Measurements from ENCODE around the gene WDR70. TPM values are rescaled to one million over a fixed set of nuclear protein-coding genes. Genes with fewer than 3 reads are reported as not detected.
A peak's percentile ranks its signal among the peaks of the same experiment; 100 is the strongest.

WDR70 gene
- polyA plus RNA-seq, 1 of the 3 experiments (the other 2 are of a cell fraction): 14.2 TPM

DNA sequence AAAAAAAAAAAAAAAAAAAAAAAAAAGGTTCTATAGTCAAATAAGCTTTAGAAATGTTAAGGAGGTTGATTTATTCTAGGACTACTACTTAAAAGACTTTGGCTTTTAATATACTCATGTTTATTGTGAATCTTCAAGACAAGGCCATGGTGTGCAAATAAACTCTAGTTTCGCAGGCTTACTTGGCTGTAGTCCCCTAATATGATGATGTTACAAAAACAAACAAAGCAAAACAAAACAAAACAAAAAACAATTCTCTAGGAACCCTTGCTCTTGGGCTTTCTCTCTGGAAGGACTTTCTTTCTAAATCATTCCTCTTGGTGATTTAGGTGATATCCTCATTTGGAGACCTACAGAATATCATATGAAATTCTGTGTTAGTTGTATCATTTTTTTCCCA lies 288.7 kb downstream of the WDR70 start:
- H3K36me3 ChIP-seq (replicated peaks in 1 of 2; ENCODE audit: control insufficient read depth in 1 of 2, insufficient read depth in 2 of 2, low read length in 1 of 2): no peaks in the 10 kb centered on the region
- no peaks in the 10 kb centered on the region for H3K9me2 ChIP-seq
- peaks cover 0 to 22% of the 10 kb centered on the region in 2 experiments for H3K4me1 ChIP-seq (ENCODE audit: control insufficient read depth in 1 of 2, insufficient read depth in 2 of 2, low read depth in 1 of 2, low read length in 1 of 2)
- no peak for TF ChIP-seq YY1 (IDR thresholded peaks at IDR 0.05; ENCODE audit: low read depth)
- no peak for TF ChIP-seq NRF1 (IDR thresholded peaks at IDR 0.05; ENCODE audit: low read depth, low read length)
- no peak for TF ChIP-seq MEF2A (IDR thresholded peaks at IDR 0.05; ENCODE audit: borderline replicate concordance, low read depth)
- TF ChIP-seq, protein P1, sequence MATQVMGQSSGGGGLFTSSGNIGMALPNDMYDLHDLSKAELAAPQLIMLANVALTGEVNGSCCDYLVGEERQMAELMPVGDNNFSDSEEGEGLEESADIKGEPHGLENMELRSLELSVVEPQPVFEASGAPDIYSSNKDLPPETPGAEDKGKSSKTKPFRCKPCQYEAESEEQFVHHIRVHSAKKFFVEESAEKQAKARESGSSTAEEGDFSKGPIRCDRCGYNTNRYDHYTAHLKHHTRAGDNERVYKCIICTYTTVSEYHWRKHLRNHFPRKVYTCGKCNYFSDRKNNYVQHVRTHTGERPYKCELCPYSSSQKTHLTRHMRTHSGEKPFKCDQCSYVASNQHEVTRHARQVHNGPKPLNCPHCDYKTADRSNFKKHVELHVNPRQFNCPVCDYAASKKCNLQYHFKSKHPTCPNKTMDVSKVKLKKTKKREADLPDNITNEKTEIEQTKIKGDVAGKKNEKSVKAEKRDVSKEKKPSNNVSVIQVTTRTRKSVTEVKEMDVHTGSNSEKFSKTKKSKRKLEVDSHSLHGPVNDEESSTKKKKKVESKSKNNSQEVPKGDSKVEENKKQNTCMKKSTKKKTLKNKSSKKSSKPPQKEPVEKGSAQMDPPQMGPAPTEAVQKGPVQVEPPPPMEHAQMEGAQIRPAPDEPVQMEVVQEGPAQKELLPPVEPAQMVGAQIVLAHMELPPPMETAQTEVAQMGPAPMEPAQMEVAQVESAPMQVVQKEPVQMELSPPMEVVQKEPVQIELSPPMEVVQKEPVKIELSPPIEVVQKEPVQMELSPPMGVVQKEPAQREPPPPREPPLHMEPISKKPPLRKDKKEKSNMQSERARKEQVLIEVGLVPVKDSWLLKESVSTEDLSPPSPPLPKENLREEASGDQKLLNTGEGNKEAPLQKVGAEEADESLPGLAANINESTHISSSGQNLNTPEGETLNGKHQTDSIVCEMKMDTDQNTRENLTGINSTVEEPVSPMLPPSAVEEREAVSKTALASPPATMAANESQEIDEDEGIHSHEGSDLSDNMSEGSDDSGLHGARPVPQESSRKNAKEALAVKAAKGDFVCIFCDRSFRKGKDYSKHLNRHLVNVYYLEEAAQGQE (IDR thresholded peaks at IDR 0.05; ENCODE audit: low read depth, low read length): no peak
- TF ChIP-seq, protein P2, sequence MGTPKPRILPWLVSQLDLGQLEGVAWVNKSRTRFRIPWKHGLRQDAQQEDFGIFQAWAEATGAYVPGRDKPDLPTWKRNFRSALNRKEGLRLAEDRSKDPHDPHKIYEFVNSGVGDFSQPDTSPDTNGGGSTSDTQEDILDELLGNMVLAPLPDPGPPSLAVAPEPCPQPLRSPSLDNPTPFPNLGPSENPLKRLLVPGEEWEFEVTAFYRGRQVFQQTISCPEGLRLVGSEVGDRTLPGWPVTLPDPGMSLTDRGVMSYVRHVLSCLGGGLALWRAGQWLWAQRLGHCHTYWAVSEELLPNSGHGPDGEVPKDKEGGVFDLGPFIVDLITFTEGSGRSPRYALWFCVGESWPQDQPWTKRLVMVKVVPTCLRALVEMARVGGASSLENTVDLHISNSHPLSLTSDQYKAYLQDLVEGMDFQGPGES (IDR thresholded peaks at IDR 0.05; ENCODE audit: low read depth, low read length): no peak
- TF ChIP-seq, protein P3, sequence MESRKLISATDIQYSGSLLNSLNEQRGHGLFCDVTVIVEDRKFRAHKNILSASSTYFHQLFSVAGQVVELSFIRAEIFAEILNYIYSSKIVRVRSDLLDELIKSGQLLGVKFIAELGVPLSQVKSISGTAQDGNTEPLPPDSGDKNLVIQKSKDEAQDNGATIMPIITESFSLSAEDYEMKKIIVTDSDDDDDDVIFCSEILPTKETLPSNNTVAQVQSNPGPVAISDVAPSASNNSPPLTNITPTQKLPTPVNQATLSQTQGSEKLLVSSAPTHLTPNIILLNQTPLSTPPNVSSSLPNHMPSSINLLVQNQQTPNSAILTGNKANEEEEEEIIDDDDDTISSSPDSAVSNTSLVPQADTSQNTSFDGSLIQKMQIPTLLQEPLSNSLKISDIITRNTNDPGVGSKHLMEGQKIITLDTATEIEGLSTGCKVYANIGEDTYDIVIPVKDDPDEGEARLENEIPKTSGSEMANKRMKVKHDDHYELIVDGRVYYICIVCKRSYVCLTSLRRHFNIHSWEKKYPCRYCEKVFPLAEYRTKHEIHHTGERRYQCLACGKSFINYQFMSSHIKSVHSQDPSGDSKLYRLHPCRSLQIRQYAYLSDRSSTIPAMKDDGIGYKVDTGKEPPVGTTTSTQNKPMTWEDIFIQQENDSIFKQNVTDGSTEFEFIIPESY (IDR thresholded peaks at IDR 0.05; ENCODE audit: borderline replicate concordance, low read depth): no peak
- TF ChIP-seq EP300 (IDR thresholded peaks at IDR 0.05; ENCODE audit: borderline replicate concordance in 1 of 2, low read depth in 1 of 2, low read length in 1 of 2): no peak
- TF ChIP-seq ELF1 (IDR thresholded peaks at IDR 0.05): no peak
- no peak for TF ChIP-seq GATA2 (CRISPR knock-in tag; IDR thresholded peaks at IDR 0.05)
- no peak for TF ChIP-seq TAF1 (IDR thresholded peaks at IDR 0.05; ENCODE audit: borderline replicate concordance, low read depth, low read length)
- no peak for TF ChIP-seq JUND (IDR thresholded peaks at IDR 0.05)
- TF ChIP-seq, protein P4, sequence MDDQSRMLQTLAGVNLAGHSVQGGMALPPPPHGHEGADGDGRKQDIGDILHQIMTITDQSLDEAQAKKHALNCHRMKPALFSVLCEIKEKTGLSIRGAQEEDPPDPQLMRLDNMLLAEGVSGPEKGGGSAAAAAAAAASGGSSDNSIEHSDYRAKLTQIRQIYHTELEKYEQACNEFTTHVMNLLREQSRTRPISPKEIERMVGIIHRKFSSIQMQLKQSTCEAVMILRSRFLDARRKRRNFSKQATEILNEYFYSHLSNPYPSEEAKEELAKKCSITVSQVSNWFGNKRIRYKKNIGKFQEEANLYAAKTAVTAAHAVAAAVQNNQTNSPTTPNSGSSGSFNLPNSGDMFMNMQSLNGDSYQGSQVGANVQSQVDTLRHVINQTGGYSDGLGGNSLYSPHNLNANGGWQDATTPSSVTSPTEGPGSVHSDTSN (IDR thresholded peaks at IDR 0.05): no peak
- no peak for TF ChIP-seq NFIC (IDR thresholded peaks at IDR 0.05; ENCODE audit: borderline replicate concordance)
- no peak for TF ChIP-seq GABPA (IDR thresholded peaks at IDR 0.05; ENCODE audit: low read depth)
- TF ChIP-seq, protein P5, sequence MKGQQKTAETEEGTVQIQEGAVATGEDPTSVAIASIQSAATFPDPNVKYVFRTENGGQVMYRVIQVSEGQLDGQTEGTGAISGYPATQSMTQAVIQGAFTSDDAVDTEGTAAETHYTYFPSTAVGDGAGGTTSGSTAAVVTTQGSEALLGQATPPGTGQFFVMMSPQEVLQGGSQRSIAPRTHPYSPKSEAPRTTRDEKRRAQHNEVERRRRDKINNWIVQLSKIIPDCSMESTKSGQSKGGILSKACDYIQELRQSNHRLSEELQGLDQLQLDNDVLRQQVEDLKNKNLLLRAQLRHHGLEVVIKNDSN (IDR thresholded peaks at IDR 0.05; ENCODE audit: borderline replicate concordance, low read depth): no peak
- no peak for TF ChIP-seq CHD2 (IDR thresholded peaks at IDR 0.05; ENCODE audit: low read length, partially characterized antibody)
- TF ChIP-seq, protein P6, sequence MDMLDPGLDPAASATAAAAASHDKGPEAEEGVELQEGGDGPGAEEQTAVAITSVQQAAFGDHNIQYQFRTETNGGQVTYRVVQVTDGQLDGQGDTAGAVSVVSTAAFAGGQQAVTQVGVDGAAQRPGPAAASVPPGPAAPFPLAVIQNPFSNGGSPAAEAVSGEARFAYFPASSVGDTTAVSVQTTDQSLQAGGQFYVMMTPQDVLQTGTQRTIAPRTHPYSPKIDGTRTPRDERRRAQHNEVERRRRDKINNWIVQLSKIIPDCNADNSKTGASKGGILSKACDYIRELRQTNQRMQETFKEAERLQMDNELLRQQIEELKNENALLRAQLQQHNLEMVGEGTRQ (IDR thresholded peaks at IDR 0.05; ENCODE audit: borderline replicate concordance, low read depth, low read length): no peak
- H3K79me2 ChIP-seq (ENCODE audit: insufficient read depth): peaks cover 3% of the 10 kb centered on the region; the same call in 1 of the 2 replicates
- no peaks in the 10 kb centered on the region for H3K27me3 ChIP-seq (ENCODE audit: insufficient read depth)
- H2AFZ ChIP-seq (ENCODE audit: low read depth): no peak overlapping the region
- H3K9ac ChIP-seq: no peak overlapping the region
- DNase-seq: no peak
- H3K4me2 ChIP-seq: peak overlapping the region; percentile 36
- ChIA-PET CTCF (no interaction called here), POLR2A (no interaction called here)
- H4K20me1 ChIP-seq (ENCODE audit: insufficient read depth): no peaks in the 10 kb centered on the region
- 97% methylated on average over 1 of the region's 1 CpG for WGBS (ENCODE audit: low lambda C conversion rate)
- no peak overlapping the region for H3K4me3 ChIP-seq (ENCODE audit: low read depth in 2 of 2, low read length in 1 of 2)
- peak overlapping the region in 1 of 2 experiments; percentile 81; a peak in 3 of 4 replicates for H3K27ac ChIP-seq (ENCODE audit: low read depth in 2 of 2, low read length in 1 of 2)
- H3K9me3 ChIP-seq: no peaks in the 10 kb centered on the region
- peaks cover 17% of the 10 kb centered on the region for H3F3A ChIP-seq (replicated peaks; ENCODE audit: insufficient read depth)
